Stomach (tissue), 4 donors: ENCODE data around the gene SPAG16.

Source experiments
- EP300 ChIP-seq: sonication (generic); formaldehyde crosslinking; IDR thresholded peaks from one replicate; pipeline ENCODE4 v1.6.1; 2017; ENCODE audit warnings: antibody characterized with exemption
- POLR2A ChIP-seq, 4 donors: fragments of 450-650 bp; IDR thresholded peaks; one replicate each; pipeline ENCODE4 v1.6.1; 2016; ENCODE audit warnings: antibody characterized with exemption in 4 of 4, control low read depth in 2 of 4, mild to moderate bottlenecking in 1 of 4, moderate library complexity in 1 of 4
- POLR2AphosphoS5 ChIP-seq, 3 donors: sonication (generic); formaldehyde crosslinking; IDR thresholded peaks; one replicate each; pipeline ENCODE4 v1.6.1; 2016; ENCODE audit warnings: antibody characterized with exemption in 3 of 3
- TF ChIP-seq, protein P1 (sequence below), 7 experiments: fragments of 450-650 bp in 4 of 7; fragments of 200-600 bp in 3 of 7; sonication (generic) in 3 of 7; IDR thresholded peaks; one replicate each; pipeline ENCODE4 v1.5.1; 2016 to 2019; ENCODE audit warnings: antibody characterized with exemption in 7 of 7, control low read depth in 2 of 7, mild to moderate bottlenecking in 1 of 7

DNA sequence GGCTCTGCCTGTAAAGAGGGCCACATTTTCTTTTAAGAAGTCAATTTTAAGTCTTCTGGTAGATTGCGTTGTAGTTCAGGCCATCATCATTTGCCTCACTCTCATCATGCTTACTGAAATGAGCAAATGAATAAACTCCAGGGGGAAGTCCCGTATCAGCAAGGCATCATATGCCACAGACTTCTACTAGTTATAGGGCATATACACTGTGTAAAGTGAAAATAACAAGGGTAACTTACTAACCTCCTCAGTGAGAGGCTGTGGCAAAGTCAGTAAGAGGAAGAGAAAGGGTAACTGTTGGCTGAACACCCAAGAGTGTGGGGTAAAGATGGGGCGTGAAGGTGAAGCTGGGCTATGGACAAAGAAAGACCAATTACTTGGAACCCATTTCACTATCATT, 456.2 kb downstream of the SPAG16 start:
- TF ChIP-seq, protein P1, sequence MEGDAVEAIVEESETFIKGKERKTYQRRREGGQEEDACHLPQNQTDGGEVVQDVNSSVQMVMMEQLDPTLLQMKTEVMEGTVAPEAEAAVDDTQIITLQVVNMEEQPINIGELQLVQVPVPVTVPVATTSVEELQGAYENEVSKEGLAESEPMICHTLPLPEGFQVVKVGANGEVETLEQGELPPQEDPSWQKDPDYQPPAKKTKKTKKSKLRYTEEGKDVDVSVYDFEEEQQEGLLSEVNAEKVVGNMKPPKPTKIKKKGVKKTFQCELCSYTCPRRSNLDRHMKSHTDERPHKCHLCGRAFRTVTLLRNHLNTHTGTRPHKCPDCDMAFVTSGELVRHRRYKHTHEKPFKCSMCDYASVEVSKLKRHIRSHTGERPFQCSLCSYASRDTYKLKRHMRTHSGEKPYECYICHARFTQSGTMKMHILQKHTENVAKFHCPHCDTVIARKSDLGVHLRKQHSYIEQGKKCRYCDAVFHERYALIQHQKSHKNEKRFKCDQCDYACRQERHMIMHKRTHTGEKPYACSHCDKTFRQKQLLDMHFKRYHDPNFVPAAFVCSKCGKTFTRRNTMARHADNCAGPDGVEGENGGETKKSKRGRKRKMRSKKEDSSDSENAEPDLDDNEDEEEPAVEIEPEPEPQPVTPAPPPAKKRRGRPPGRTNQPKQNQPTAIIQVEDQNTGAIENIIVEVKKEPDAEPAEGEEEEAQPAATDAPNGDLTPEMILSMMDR (IDR thresholded peaks at IDR 0.05): no peak
- TF ChIP-seq POLR2AphosphoS5 (IDR thresholded peaks at IDR 0.05): no peak
- TF ChIP-seq EP300: no peak
- no peak for TF ChIP-seq POLR2A (IDR thresholded peaks at IDR 0.05)
